ENCODE data around the gene FKBP2.
A peak's percentile ranks its signal among the peaks of the same experiment; 100 is the strongest.

The FKBP2 gene

DNA sequence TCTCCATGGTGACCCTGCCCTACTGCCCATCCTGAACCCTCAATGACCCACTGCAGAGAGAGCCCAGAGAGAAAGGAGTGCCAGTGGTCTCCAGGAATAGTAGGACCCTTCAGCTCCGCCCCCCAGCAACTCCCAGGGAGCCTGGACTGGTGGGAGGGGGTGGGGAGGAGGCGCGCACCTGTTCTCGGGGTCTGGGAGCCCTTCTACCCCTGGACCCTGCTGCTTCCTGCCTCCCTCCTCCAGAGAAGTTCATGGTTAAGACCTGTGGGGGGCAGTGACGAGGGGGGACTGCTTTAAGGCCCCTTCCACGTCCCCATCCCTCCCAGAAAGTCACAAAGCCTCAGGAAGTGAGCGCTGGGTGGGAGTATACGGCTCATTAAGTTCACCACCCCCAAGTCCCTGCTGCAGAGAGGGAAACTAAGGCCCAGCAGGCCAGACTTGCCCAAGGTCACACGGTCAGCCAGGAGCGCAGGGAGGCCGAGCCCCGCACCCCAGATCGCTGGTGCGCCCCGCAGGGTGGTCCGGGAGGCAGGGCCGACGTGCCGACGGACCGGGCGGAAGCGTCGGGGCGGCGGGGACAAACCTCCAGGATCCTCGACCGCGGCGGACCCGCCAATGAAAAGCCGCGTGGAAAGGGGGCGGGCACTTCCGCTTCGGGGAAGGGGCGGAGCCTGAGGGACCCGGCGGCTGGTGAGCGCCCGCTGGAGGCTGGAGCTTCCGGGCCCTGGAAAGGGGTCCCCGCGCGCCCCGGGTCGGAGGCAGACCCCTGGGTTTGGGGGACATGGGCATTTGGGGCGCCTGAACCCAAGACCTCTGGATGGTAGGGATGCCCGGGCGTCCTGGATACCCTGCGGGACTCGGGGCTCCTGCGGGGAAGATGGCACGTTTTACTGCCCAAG is 15.0 kb upstream of the FKBP2 start, which contains the start of the genes NUDT22 and TRPT1:
TSS of gene NUDT22 (plus strand) at position 667 of the 899 bp plus-strand sequence. CDS start 379 bp downstream, outside the sequence.
TSS of gene TRPT1 (minus strand) at position 579 of the 899 bp plus-strand sequence. CDS start at position 253, 326 bp downstream.
- TF ChIP-seq CTCF (IDR thresholded peaks at IDR 0.05; ENCODE audit: low read depth, low read length), result peak; percentile 32
- DNase-seq (ENCODE audit: extremely low read depth, low read depth), result no peak

DNA sequence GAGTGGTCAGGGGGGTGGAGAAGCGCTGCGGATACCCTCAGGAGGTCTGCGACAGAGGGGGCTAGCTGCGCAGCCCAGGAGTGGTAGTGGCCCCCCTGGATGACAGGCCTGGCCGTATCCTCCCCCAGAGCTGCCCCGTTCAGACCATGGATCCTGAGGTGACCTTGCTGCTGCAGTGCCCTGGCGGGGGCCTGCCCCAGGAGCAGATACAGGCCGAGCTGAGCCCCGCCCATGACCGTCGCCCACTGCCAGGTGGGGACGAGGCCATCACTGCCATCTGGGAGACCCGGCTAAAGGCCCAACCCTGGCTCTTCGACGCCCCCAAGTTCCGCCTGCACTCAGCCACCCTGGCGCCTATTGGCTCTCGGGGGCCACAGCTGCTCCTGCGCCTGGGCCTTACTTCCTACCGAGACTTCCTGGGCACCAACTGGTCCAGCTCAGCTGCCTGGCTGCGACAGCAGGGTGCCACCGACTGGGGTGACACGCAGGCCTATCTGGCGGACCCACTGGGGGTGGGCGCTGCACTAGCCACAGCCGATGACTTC is 14.3 kb upstream of the FKBP2 start:
- no peak for DNase-seq (ENCODE audit: extremely low read depth, low read depth)
- TF ChIP-seq CTCF (IDR thresholded peaks at IDR 0.05; ENCODE audit: low read depth, low read length), result no peak

GRCh38 chr11:64227405-64227956 is 13.4 kb upstream of the FKBP2 start:
- no peak for DNase-seq (ENCODE audit: extremely low read depth, low read depth)
- TF ChIP-seq CTCF (IDR thresholded peaks at IDR 0.05; ENCODE audit: low read depth, low read length), result no peak

GRCh38 chr11:64229090-64229743 is 11.7 kb upstream of the FKBP2 start:
- no peak for TF ChIP-seq CTCF (IDR thresholded peaks at IDR 0.05; ENCODE audit: low read depth, low read length)
- no peak for DNase-seq (ENCODE audit: extremely low read depth, low read depth)

- no peak for TF ChIP-seq CTCF (IDR thresholded peaks at IDR 0.05; ENCODE audit: low read depth, low read length)
- DNase-seq (ENCODE audit: extremely low read depth, low read depth), result no peak
Measured at GRCh38 chr11:64229744-64230170, 11.1 kb upstream of the FKBP2 start.

GRCh38 chr11:64230171-64230984 is 10.5 kb upstream of the FKBP2 start, which contains the start of gene DNAJC4:
TSS of gene DNAJC4 (plus strand) at chr11:64230548. CDS start at chr11:64230855, 307 bp downstream.
- TF ChIP-seq CTCF (IDR thresholded peaks at IDR 0.05; ENCODE audit: low read depth, low read length), result no peak
- peak; percentile 45 for DNase-seq (ENCODE audit: extremely low read depth, low read depth)

Data from AG09319 (cell line).